Type B pancreatic cell (in vitro differentiated cells): Measurements from ENCODE around the gene FRMD1. TPM values are rescaled to one million over a fixed set of nuclear protein-coding genes. Genes with fewer than 3 reads are reported as not detected.
A peak's percentile ranks its signal among the peaks of the same experiment; 100 is the strongest.

Experiments
- DNase-seq: peaks from one replicate; pipeline ENCODE4 v3.0.0; 2021; ENCODE audit warnings: mixed read lengths; ENCODE audit not compliant: unreplicated experiment; ENCODE audit errors: extremely low spot score
- H3K27ac Mint-ChIP-seq: 2 replicates; pipeline ENCODE4 v1.8.0; 2021; ENCODE audit warnings: mild to moderate bottlenecking, mixed read lengths
- H3K27me3 Mint-ChIP-seq: 2 replicates; pipeline ENCODE4 v1.8.0; 2021; ENCODE audit warnings: mixed read lengths
- H3K36me3 Mint-ChIP-seq: 2 replicates; pipeline ENCODE4 v1.8.0; 2021; ENCODE audit warnings: mixed read lengths
- H3K4me1 Mint-ChIP-seq: one replicate; pipeline ENCODE4 v1.8.0; 2021; ENCODE audit warnings: mixed read lengths; ENCODE audit not compliant: unreplicated experiment
- H3K4me3 Mint-ChIP-seq: 2 replicates; pipeline ENCODE4 v1.8.0; 2021; ENCODE audit warnings: mild to moderate bottlenecking, mixed read lengths
- H3K9me3 Mint-ChIP-seq: 2 replicates; pipeline ENCODE4 v1.8.0; 2021; ENCODE audit warnings: mixed read lengths
- total RNA-seq: library from RNA; stranded (reverse); gene quantifications from 2 replicates; pipeline ENCODE4 v1.2.1, GENCODE V29; 2021; ENCODE audit warnings: low replicate concordance
- TF ChIP-seq, protein P1 (sequence below): fragments of 200-600 bp; sonication (generic); conservative IDR thresholded peaks from 2 replicates; pipeline ENCODE4 v1.5.0; 2021; ENCODE audit warnings: antibody characterized with exemption, mild to moderate bottlenecking

Gene FRMD1
- total RNA-seq, 1 donor from 2014 or later = 0.17 TPM

DNA sequence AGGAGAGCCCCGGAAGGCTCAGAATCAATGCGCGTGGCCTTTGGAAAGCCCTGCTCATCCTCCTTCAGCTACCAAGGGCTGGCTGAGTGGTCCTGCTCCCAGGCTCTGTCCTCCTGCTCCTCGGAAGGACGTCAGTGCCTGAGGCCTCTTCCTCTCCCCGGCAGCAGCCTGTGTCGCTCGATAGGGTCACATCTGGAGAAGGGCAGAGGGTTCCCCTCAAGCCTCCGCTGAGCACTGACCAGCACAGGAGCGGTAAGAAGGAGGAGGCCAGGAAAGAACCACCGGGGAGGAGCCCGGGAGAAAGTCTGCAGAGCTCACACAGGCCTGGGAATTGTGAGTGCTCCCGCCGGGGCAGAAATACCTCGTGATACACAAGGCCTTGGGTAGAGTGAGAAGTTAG lies 60.3 kb downstream of the FRMD1 start:
- no peak for DNase-seq
- no peak overlapping the region for H3K27ac Mint-ChIP-seq
- no peaks in the 10 kb centered on the region for H3K36me3 Mint-ChIP-seq
- peaks cover 10% of the 10 kb centered on the region for H3K4me1 Mint-ChIP-seq
- no peaks in the 10 kb centered on the region for H3K9me3 Mint-ChIP-seq
- H3K27me3 Mint-ChIP-seq = peaks cover 2% of the 10 kb centered on the region
- TF ChIP-seq, protein P1, sequence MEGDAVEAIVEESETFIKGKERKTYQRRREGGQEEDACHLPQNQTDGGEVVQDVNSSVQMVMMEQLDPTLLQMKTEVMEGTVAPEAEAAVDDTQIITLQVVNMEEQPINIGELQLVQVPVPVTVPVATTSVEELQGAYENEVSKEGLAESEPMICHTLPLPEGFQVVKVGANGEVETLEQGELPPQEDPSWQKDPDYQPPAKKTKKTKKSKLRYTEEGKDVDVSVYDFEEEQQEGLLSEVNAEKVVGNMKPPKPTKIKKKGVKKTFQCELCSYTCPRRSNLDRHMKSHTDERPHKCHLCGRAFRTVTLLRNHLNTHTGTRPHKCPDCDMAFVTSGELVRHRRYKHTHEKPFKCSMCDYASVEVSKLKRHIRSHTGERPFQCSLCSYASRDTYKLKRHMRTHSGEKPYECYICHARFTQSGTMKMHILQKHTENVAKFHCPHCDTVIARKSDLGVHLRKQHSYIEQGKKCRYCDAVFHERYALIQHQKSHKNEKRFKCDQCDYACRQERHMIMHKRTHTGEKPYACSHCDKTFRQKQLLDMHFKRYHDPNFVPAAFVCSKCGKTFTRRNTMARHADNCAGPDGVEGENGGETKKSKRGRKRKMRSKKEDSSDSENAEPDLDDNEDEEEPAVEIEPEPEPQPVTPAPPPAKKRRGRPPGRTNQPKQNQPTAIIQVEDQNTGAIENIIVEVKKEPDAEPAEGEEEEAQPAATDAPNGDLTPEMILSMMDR = no peak
- H3K4me3 Mint-ChIP-seq = no peak overlapping the region

DNA sequence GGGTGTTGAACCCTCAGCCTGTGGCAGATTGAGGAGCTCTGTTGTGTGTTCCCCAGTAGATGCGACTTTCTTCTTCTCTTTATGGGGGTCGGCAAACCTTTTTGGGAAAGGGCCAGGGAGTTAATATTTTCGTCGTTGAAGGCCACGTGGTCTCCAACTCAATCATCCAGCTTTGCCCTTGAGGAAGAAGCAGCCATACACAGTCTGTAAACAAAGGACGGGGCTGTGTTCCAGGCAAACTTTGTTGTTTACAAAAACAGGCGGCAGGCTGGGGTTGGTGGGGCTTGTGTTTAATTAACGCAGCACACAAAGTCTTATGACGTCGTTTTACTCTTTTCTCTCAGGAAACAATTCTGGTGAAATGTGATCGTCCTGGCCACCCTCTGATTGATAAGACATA lies 61.4 kb downstream of the FRMD1 start:
- no peak overlapping the region for H3K4me3 Mint-ChIP-seq
- H3K4me1 Mint-ChIP-seq = peaks cover 9% of the 10 kb centered on the region
- H3K27ac Mint-ChIP-seq = peak overlapping the region; percentile 7
- no peak for DNase-seq
- H3K36me3 Mint-ChIP-seq = no peaks in the 10 kb centered on the region
- no peaks in the 10 kb centered on the region for H3K9me3 Mint-ChIP-seq
- H3K27me3 Mint-ChIP-seq = peaks cover 2% of the 10 kb centered on the region
- TF ChIP-seq, protein P1 = no peak

DNA sequence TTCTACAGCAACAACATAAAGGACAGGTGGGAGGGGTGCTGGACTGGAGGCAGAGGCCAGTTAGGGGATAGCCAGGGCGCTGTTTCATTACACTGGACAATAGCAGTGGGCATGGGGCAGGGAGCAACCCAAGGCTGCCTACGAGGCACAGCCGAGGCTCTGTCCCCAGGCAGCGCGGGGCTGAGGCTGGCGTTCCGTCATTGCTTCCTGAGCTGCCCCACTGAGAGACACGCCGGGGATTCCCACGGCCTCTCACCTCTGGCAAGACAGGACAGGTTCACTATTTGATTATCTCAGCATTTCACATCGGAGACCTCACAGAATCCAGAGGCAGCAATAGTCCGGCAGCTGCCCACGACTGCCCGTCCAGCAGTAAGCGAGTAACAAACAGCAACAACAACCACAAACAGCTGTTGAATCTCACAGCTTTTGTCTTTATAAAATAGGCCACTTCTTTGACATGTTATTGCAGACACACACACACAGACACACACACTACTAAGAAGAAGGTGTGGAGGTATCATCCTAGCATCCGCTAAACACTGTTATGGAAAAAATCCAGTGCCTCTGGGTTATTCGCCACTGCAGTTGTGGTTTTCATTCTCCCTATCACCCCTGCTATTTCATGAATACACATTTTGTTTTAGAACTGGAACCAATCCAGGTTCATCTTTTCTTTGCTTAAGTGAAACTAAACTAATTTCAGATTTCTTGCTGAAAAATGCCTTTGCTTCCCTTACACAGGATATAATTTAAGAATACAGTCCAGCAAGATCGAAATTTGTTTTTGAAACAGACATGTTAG lies 62.1 kb downstream of the FRMD1 start:
- no peaks in the 10 kb centered on the region for H3K36me3 Mint-ChIP-seq
- DNase-seq = no peak
- H3K4me3 Mint-ChIP-seq = no peak overlapping the region
- TF ChIP-seq, protein P1 = no peak
- peak overlapping the region; percentile 7 for H3K27ac Mint-ChIP-seq
- no peaks in the 10 kb centered on the region for H3K9me3 Mint-ChIP-seq
- peaks cover 5% of the 10 kb centered on the region for H3K4me1 Mint-ChIP-seq
- peaks cover 2% of the 10 kb centered on the region for H3K27me3 Mint-ChIP-seq

DNA sequence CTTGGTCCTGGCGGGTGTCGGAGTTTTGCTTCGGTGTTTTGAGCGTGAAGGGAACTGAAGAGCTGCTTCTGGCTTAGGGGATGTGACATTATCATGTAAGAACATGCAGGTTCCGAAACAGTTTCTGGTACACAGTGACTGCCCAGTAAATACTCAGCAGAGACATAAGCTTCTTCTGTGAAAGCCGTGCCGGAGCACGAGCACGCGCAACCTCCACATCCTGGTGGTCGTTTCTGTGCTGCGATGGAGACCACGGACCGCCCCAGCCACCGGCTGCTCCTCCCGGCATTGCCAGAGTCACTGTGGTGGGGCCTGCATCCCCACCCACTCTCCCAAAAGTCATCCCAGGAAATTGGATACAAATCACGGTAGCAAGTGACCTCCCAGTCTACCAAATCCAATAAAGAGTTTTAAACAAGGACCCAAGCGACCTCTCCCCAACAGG lies 62.8 kb downstream of the FRMD1 start:
- H3K27ac Mint-ChIP-seq = no peak overlapping the region
- peaks cover 5% of the 10 kb centered on the region for H3K4me1 Mint-ChIP-seq
- peaks cover 2% of the 10 kb centered on the region for H3K27me3 Mint-ChIP-seq
- H3K9me3 Mint-ChIP-seq = no peaks in the 10 kb centered on the region
- H3K4me3 Mint-ChIP-seq = peak overlapping the region; percentile 11
- TF ChIP-seq, protein P1 = no peak
- DNase-seq = no peak
- H3K36me3 Mint-ChIP-seq = no peaks in the 10 kb centered on the region

DNA sequence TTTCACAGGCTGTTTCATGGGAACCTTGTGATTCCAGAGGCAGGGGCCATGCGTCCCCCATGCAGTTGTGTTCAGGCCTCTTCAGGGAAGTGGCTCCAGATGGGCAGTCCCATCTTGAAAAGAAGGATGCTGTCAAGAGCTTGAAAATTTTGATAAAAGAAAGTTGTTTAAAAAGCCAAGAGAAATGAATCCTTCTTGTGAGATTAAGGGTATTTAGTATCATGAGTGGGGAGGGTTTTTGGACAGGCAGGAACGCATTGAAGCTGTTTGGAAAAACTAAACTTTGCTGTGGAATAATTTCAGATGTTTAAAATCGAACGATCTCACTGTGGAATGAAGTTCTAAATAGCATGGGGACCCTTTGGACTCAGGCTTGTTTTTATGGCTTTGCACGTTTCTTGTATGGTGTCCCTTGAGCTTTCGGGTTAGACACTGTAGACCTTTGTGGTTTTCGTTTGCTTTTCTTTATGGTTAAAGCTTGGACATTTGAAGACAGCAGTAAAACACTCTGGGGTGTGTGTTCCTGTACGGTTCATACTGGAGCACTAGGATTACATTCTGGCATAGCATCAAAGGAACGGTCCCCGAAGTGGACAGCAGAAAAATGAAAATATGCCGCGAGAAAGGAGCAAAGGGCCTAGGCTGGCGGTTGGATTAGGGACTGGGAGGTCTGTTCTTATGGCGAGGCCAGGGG lies 63.4 kb downstream of the FRMD1 start:
- Mint-ChIP-seq H3K4me1 (peaks cover 5% of the 10 kb centered on the region), H3K9me3 (no peaks in the 10 kb centered on the region), H3K4me3 (peak overlapping the region; percentile 11), H3K27ac (no peak overlapping the region), H3K36me3 (no peaks in the 10 kb centered on the region), H3K27me3 (peaks cover 2% of the 10 kb centered on the region)
- no peak for DNase-seq
- TF ChIP-seq, protein P1 = no peak
